CD4-positive, alpha-beta T cell treated with Interleukin-12 subunit alpha and Interleukin-12 subunit beta, for 1 hour (primary cell): ENCODE measurements around the gene DCTN3.

Experiments used
- DNase-seq: peaks from one replicate; pipeline ENCODE4 v3.0.0-alpha.2; 2020

DCTN3 gene

DNA sequence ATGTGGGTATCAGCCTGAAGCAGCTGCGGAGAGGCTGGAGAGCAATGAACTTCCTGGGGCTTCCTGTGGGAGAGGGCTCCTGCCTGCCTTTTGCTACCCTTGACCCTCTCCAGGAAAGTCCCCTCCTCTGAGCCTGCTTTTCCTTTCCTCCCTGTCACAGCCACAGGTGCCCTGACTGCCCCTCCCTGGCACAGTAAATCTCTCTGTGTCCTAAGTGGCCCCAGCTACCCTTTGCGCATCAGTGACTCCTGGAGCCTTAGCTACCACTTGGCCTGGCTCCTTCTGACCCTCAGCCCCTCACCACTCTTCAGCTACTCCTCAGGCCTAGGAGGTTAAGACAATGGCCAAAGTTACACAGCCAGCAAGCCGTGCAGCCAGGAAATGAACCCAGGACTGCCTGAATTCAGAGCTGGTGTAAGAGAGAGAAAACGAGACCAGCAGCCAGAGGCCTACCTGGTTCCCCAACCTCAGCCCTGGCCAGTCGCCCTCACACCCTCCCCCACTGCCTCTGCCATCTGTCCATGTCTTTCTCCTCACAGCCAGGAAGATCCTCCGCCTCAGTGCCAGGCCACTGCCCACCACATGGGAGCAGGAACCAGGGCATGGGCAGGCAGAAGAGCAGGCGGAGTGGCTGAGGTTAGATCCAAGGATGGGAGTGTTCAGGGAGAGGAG is 49.4 kb downstream of the DCTN3 start:
- DNase-seq = no peak

- DNase-seq = no peak
Observed at GRCh38 chr9:34570376-34570775, 49.9 kb downstream of the DCTN3 start.

GRCh38 chr9:34568774-34569173 is 51.5 kb downstream of the DCTN3 start:
- DNase-seq = no peak

DNA sequence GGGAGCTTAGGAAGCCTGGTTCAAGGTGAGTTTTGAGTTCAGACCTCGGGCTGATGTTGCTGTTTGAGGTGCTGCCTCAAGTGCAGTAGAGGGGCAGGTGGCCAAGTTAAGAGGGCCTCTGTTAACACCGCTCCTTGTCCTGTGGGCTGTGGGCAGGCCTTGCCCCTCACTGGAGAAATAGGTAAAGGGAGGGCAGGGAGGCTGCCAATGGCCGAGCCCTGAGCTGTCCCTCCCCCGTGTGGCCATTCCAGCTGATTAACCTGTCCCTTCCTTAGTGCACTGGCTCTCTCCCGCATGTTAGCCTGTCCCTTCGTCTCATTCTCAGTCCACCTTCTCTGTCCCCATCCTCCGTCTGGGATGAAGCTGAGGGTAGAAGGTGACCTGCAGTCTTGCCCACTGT is 52.2 kb downstream of the DCTN3 start:
- DNase-seq = no peak

DNA sequence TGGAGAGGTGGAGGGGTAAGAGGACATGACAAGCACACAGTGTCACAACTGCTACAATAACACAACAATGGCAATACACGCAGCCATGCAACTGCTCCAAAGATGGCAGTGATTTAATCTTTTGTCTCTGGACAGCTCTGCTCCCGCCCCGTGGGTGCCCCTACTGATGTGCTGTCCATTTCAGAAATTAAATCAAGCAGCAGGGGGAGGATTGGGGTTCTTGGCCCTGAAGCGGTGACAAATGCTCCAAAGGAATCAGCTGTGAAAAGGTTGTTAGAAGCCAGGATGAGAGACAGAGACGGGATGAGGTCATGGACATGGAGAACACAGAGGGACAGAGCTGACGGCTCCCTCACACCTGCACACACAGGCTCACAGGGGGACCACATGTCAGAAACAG is 53.3 kb downstream of the DCTN3 start:
- no peak for DNase-seq

- DNase-seq = no peak
Observed at GRCh38 chr9:34566322-34566721, 54.0 kb downstream of the DCTN3 start.

DNA sequence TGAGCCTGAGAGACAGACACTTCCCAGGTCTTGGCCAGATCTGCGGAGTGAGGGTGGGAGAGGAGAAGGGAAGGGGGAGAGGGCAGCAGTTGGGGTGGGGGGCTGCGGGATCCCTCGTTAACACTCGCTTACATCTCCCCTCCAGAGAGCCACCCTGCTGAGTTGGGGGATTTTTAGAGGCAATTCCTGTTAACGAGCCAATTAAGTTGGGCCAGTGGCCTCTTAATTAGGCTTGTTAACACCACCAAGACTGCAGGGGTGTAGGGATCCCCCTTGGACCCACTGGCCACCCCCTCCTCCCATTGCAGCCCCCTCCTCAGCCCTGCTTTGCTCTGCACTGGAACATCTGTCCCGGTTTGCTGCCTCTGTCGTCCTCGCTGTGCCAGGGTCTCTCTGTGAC is 54.4 kb downstream of the DCTN3 start:
- no peak for DNase-seq

DNA sequence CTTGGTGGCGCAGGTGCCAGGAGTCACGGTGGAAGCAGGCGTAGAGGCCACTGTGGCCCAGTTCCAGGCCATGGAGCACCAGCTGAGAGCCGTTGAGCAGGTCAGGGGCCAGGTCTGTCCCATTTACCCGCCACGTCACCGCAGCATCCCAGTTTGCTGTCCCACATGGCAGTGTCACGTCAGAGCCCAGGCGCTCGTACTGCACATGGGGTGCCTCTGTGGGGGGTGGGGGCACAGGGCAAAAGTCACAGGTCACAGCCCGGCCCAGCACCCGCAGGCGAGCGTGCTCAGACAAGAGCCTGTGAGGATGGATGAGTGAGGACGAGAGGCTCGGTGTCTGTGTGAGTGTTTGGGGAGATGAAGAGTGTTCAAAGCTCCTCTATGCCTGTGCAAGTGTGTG is 55.7 kb downstream of the DCTN3 start:
- DNase-seq = no peak
